HCT116 (cell line): ENCODE results near the gene KCNA4. TPM values are rescaled to one million over a fixed set of nuclear protein-coding genes. Genes with fewer than 3 reads are reported as not detected.

Experiments
- ATAC-seq: fragments of 200-7000 bp; cut with Tn5 transposase; 2 replicates; pipeline ENCODE4 v1.9.1; 2020; ENCODE audit warnings: mild to moderate bottlenecking, moderate library complexity
- BruUV-seq: library from RNA; stranded (reverse); fragments of 400-500 nt; replicated peaks from 2 replicates; lab custom pipeline; 2021; lab: Mats Ljungman, UMichigan
- CTCF ChIA-PET: fragments of 300-600 bp; sonication (Branson Sonifier 250); formaldehyde crosslinking; loops from one replicate; lab custom pipeline; 2021; ENCODE audit warnings: antibody characterized with exemption; lab: Charles Lee
- POLR2A ChIA-PET: fragments of 300-600, 350-600 bp; sonication (Branson Sonifier 250); formaldehyde crosslinking; loops from one replicate; lab custom pipeline; 2021; ENCODE audit warnings: antibody characterized with exemption; lab: Charles Lee
- RAD21 ChIA-PET, 2 experiments: fragments of 300-600 bp; sonication (Branson Sonifier 250); formaldehyde crosslinking; loops; one replicate each; lab custom pipeline; 2023; ENCODE audit warnings: low total read pairs in 2 of 2; ENCODE audit not compliant: uncharacterized antibody in 2 of 2, unreplicated experiment in 2 of 2, low non-redundant PET in 1 of 2; lab: Charles Lee
- DNase-seq: peaks from one replicate; pipeline ENCODE4 v3.0.0-alpha.2; 2010; ENCODE audit warnings: low read depth, low spot score
- H2AFZ ChIP-seq: fragments of 200-600 bp; shearing (Covaris generic), sonication (generic); 2 replicates; pipeline ENCODE4 v1.6.1; 2017; ENCODE audit warnings: low read depth, mixed run types, mixed read lengths, antibody characterized with exemption, low read length; ENCODE audit not compliant: poor library complexity, severe bottlenecking
- H3K27ac ChIP-seq: 2 replicates; pipeline ENCODE4 v1.5.1; 2012; ENCODE audit warnings: low read depth, low read length
- H3K27me3 ChIP-seq: fragments of 200-600 bp; sonication (generic); 2 replicates; pipeline ENCODE4 v1.6.1; 2016; ENCODE audit warnings: mixed run types, low read length, mixed read lengths; ENCODE audit not compliant: insufficient read depth
- H3K36me3 ChIP-seq, 2 experiments: fragments of 200-500 bp in 1 of 2; fragments of 200-600 bp in 1 of 2; sonication (Bioruptor generic) in 1 of 2; sonication (generic) in 1 of 2; 2 replicates each; pipeline versions ENCODE4 v1.5.1 to v1.6.1; 2014 to 2016; ENCODE audit warnings: low read length in 2 of 2, inconsistent platforms in 1 of 2, mixed read lengths in 1 of 2, mixed run types in 1 of 2; ENCODE audit not compliant: insufficient read depth in 2 of 2, control insufficient read depth in 1 of 2
- H3K4me1 ChIP-seq, 2 experiments: fragments of 200-600 bp in 1 of 2; sonication (generic) in 1 of 2; 2 replicates each; pipeline versions ENCODE4 v1.5.1 to v1.6.1; 2012 to 2017; ENCODE audit warnings: low read length in 2 of 2, inconsistent platforms in 1 of 2, mild to moderate bottlenecking in 1 of 2, mixed read lengths in 1 of 2, mixed run types in 1 of 2, moderate library complexity in 1 of 2; ENCODE audit not compliant: insufficient read depth in 2 of 2, control insufficient read depth in 1 of 2
- H3K4me2 ChIP-seq: fragments of 200-600 bp; sonication (generic); 2 replicates; pipeline ENCODE4 v1.6.1; 2017; ENCODE audit warnings: mixed run types, low read length, mixed read lengths
- H3K4me3 ChIP-seq, 2 experiments: fragments of 200-600 bp in 1 of 2; sonication (generic) in 1 of 2; replicated peaks in 1 of 2; 2 replicates each; pipeline ENCODE4 v1.5.1; 2011 to 2016; ENCODE audit warnings: low read length in 2 of 2, control low read depth in 1 of 2, low read depth in 1 of 2, mild to moderate bottlenecking in 1 of 2, mixed read lengths in 1 of 2, mixed run types in 1 of 2
- H3K79me2 ChIP-seq: fragments of 200-600 bp; sonication (generic); 2 replicates; pipeline ENCODE4 v1.6.1; 2017; ENCODE audit warnings: mild to moderate bottlenecking, mixed run types, low read length, moderate library complexity, mixed read lengths; ENCODE audit not compliant: insufficient read depth
- H3K9ac ChIP-seq: fragments of 200-600 bp; sonication (generic); 2 replicates; pipeline ENCODE4 v1.6.1; 2016; ENCODE audit warnings: low read length, mixed read lengths
- H3K9me2 ChIP-seq: fragments of 200-600 bp; sonication (generic), shearing (Covaris generic); 2 replicates; pipeline ENCODE4 v1.6.1; 2017; ENCODE audit warnings: mixed run types, mild to moderate bottlenecking, moderate library complexity; ENCODE audit not compliant: insufficient read depth
- H3K9me3 ChIP-seq, 2 experiments: fragments of 200-500 bp in 1 of 2; fragments of 200-600 bp in 1 of 2; sonication (Bioruptor generic) in 1 of 2; sonication (generic) in 1 of 2; 2 replicates each; pipeline ENCODE4 v1.6.1; 2014 to 2017; ENCODE audit warnings: low read length in 2 of 2, mixed read lengths in 2 of 2, inconsistent platforms in 1 of 2, low read depth in 1 of 2, mild to moderate bottlenecking in 1 of 2, mixed run types in 1 of 2, moderate library complexity in 1 of 2; ENCODE audit not compliant: control insufficient read depth in 1 of 2, insufficient read depth in 1 of 2
- H4K20me1 ChIP-seq: fragments of 200-600 bp; sonication (generic), shearing (Covaris generic); 2 replicates; pipeline ENCODE4 v1.6.1; 2017; ENCODE audit warnings: mixed run types, mild to moderate bottlenecking, moderate library complexity; ENCODE audit not compliant: insufficient read depth
- CBX3 ChIP-seq: IDR thresholded peaks from 2 replicates; pipeline ENCODE4 v1.6.1; 2012; ENCODE audit warnings: low read depth
- EGR1 ChIP-seq: IDR thresholded peaks from 2 replicates; pipeline ENCODE4 v1.6.1; 2012; ENCODE audit warnings: low read depth
- ELF1 ChIP-seq: IDR thresholded peaks from 2 replicates; pipeline ENCODE4 v1.6.1; 2012; ENCODE audit warnings: low read depth, borderline replicate concordance
- EZH2 ChIP-seq: fragments of 200-600 bp; sonication (generic); IDR thresholded peaks from 2 replicates; pipeline ENCODE4 v1.6.1; 2017; ENCODE audit warnings: antibody characterized with exemption, mixed run types
- EZH2phosphoT487 ChIP-seq: fragments of 200-600 bp; IDR thresholded peaks from 2 replicates; pipeline ENCODE4 v1.6.1; 2018; ENCODE audit warnings: antibody characterized with exemption, borderline replicate concordance
- POLR2A ChIP-seq: IDR thresholded peaks from 2 replicates; pipeline ENCODE4 v1.7.0; 2011; ENCODE audit warnings: borderline replicate concordance; ENCODE audit not compliant: insufficient read depth, insufficient read length; ENCODE audit errors: extremely low read depth
- POLR2AphosphoS5 ChIP-seq: IDR thresholded peaks from 2 replicates; pipeline ENCODE4 v1.6.1; 2011; ENCODE audit warnings: mild to moderate bottlenecking, low read depth, low read length, moderate library complexity
- ZNF274 ChIP-seq: fragments of 200-500 bp; sonication (Bioruptor generic); IDR thresholded peaks from 2 replicates; pipeline ENCODE4 v1.6.1; 2014; ENCODE audit warnings: mild to moderate bottlenecking, low read depth, low read length, inconsistent platforms
- intact Hi-C: fragments of 100-400 bp; cut with micrococcal nuclease; formaldehyde crosslinking; loops from 2 replicates; pipeline ENCODE4 v1.10.0; 2022
- total RNA-seq: library from RNA; stranded (reverse); gene quantifications from one replicate; pipeline ENCODE4 v1.2.1, GENCODE V29; 2021; ENCODE audit not compliant: unreplicated experiment
- TF ChIP-seq, protein P1 (sequence below): IDR thresholded peaks from 2 replicates; pipeline ENCODE4 v1.6.1; 2012
- TF ChIP-seq, protein P2 (sequence below): IDR thresholded peaks from 2 replicates; pipeline ENCODE4 v1.6.1; 2012; ENCODE audit warnings: low read depth
- TF ChIP-seq, protein P3 (sequence below), 3 experiments: fragments of 200-600 bp in 1 of 3; sonication (generic) in 1 of 3; IDR thresholded peaks in 2 of 3; conservative IDR thresholded peaks in 1 of 3; 2 replicates each; pipeline ENCODE4 v1.5.1; 2012 to 2017; ENCODE audit warnings: low read depth in 2 of 3, low read length in 2 of 3, antibody characterized with exemption in 1 of 3, borderline replicate concordance in 1 of 3, control low read depth in 1 of 3, mild to moderate bottlenecking in 1 of 3, mixed read lengths in 1 of 3, mixed run types in 1 of 3, moderate library complexity in 1 of 3; ENCODE audit not compliant: insufficient read depth in 1 of 3

The KCNA4 gene
- total RNA-seq, 1 experiment from 2014 or later = not detected

DNA sequence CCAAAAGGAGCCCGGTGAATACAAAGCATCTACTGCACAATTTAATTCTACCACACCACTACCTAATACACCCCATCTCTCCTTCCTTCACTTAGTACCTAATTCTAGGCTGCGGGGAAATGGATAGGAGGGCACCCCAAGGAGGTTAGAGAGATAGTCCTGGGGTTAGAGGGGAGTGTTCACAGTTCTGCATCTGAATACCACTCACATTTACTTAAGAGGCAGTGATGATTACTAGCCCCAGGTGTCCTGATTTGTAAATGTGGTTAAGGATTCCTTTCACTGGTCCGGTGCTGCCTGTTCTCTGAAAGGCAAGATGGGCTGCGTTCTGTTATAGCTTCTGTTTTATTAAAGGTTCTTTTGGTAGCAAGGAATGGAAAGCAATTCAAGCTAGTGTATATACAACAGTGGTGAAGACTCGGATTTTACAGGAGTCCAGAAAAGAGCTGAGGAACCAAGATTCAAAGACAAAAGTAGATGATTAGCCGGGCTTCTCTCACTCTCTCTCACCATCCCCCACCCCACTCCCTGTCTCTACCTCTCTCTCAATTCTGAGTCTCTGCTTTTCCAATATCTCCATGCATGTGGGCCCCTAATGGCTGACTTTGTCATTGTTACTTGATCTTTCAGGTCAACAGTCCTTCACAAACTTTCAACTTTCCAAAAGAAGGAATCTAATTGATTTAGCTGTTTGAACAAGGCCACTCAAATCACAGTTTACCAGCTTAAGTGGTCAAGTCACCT lies 8.7 kb upstream of the KCNA4 start:
- TF ChIP-seq, protein P1, sequence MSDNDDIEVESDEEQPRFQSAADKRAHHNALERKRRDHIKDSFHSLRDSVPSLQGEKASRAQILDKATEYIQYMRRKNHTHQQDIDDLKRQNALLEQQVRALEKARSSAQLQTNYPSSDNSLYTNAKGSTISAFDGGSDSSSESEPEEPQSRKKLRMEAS = no peak
- no peak for TF ChIP-seq ZNF274
- TF ChIP-seq EZH2phosphoT487 = no peak
- TF ChIP-seq POLR2A = no peak
- TF ChIP-seq CBX3 = no peak
- no peak for TF ChIP-seq POLR2AphosphoS5
- no peak for TF ChIP-seq EGR1
- no peak for TF ChIP-seq EZH2
- TF ChIP-seq ELF1 = no peak
- TF ChIP-seq, protein P2, sequence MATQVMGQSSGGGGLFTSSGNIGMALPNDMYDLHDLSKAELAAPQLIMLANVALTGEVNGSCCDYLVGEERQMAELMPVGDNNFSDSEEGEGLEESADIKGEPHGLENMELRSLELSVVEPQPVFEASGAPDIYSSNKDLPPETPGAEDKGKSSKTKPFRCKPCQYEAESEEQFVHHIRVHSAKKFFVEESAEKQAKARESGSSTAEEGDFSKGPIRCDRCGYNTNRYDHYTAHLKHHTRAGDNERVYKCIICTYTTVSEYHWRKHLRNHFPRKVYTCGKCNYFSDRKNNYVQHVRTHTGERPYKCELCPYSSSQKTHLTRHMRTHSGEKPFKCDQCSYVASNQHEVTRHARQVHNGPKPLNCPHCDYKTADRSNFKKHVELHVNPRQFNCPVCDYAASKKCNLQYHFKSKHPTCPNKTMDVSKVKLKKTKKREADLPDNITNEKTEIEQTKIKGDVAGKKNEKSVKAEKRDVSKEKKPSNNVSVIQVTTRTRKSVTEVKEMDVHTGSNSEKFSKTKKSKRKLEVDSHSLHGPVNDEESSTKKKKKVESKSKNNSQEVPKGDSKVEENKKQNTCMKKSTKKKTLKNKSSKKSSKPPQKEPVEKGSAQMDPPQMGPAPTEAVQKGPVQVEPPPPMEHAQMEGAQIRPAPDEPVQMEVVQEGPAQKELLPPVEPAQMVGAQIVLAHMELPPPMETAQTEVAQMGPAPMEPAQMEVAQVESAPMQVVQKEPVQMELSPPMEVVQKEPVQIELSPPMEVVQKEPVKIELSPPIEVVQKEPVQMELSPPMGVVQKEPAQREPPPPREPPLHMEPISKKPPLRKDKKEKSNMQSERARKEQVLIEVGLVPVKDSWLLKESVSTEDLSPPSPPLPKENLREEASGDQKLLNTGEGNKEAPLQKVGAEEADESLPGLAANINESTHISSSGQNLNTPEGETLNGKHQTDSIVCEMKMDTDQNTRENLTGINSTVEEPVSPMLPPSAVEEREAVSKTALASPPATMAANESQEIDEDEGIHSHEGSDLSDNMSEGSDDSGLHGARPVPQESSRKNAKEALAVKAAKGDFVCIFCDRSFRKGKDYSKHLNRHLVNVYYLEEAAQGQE = no peak
- TF ChIP-seq, protein P3, sequence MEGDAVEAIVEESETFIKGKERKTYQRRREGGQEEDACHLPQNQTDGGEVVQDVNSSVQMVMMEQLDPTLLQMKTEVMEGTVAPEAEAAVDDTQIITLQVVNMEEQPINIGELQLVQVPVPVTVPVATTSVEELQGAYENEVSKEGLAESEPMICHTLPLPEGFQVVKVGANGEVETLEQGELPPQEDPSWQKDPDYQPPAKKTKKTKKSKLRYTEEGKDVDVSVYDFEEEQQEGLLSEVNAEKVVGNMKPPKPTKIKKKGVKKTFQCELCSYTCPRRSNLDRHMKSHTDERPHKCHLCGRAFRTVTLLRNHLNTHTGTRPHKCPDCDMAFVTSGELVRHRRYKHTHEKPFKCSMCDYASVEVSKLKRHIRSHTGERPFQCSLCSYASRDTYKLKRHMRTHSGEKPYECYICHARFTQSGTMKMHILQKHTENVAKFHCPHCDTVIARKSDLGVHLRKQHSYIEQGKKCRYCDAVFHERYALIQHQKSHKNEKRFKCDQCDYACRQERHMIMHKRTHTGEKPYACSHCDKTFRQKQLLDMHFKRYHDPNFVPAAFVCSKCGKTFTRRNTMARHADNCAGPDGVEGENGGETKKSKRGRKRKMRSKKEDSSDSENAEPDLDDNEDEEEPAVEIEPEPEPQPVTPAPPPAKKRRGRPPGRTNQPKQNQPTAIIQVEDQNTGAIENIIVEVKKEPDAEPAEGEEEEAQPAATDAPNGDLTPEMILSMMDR (IDR thresholded peaks at IDR 0.05 in 2 of 3, conservative IDR thresholded peaks at IDR 0.05 in 1 of 3; ENCODE audit: borderline replicate concordance in 1 of 3, insufficient read depth in 1 of 3, low read depth in 2 of 3, low read length in 2 of 3) = no peak
- Histone ChIP-seq H3K27me3 (no peaks in the 10 kb centered on the region), H3K79me2 (no peaks in the 10 kb centered on the region), H3K4me1 (no peaks in the 10 kb centered on the region), H3K9me3 (peaks cover 0 to 4% of the 10 kb centered on the region in 2 experiments; a peak in 2 of 4 replicates), H3K9me2 (no peaks in the 10 kb centered on the region), H2AFZ (no peak overlapping the region), H3K27ac (no peak overlapping the region), H3K9ac (no peak overlapping the region), H3K36me3 (no peaks in the 10 kb centered on the region), H3K4me2 (no peak overlapping the region), H4K20me1 (no peaks in the 10 kb centered on the region), H3K4me3 (no peak overlapping the region)
- ATAC-seq = no peak
- POLR2A ChIA-PET = no interaction called here
- no peak for DNase-seq
- RAD21 ChIA-PET = no interaction called here
- CTCF ChIA-PET = no interaction called here
- intact Hi-C loops = no loop called here
- BruUV-seq = no TSS peak
